Tibial nerve (tissue), 4 donors: ENCODE data around the gene RALBP1.

ENCODE experiments used
- CTCF ChIP-seq, 5 experiments: fragments of 200-600 bp in 3 of 5; fragments of 450-650 bp in 2 of 5; sonication (generic) in 3 of 5; IDR thresholded peaks; one replicate each; pipeline ENCODE4 v1.5.1; 2016 to 2019; ENCODE audit warnings: antibody characterized with exemption in 5 of 5, mild to moderate bottlenecking in 3 of 5, moderate library complexity in 2 of 5
- EP300 ChIP-seq, 2 donors: sonication (generic); formaldehyde crosslinking; IDR thresholded peaks; one replicate each; pipeline ENCODE4 v1.6.1; 2017; ENCODE audit warnings: antibody characterized with exemption in 2 of 2, mild to moderate bottlenecking in 1 of 2
- POLR2A ChIP-seq, 2 donors: fragments of 450-650 bp; IDR thresholded peaks; one replicate each; pipeline ENCODE4 v1.6.1; 2017; ENCODE audit warnings: antibody characterized with exemption in 2 of 2, mild to moderate bottlenecking in 2 of 2, moderate library complexity in 2 of 2

- TF ChIP-seq CTCF (IDR thresholded peaks at IDR 0.05): no peak
- TF ChIP-seq POLR2A (IDR thresholded peaks at IDR 0.05): no peak
- no peak for TF ChIP-seq EP300 (IDR thresholded peaks at IDR 0.05)
These were observed 604 bp downstream of the RALBP1 start for GRCh38 chr18:9475643-9476591.
